ENCODE data around the gene COX5B.
"Not testable (repeated sequence)": the region's sequence is repeated elsewhere in the genome, so short reads cannot be mapped to it uniquely, and the experiment has no call there.

The COX5B gene

GRCh38 chr2:97654791-97655190, 8.9 kb downstream of the COX5B start:
- DNase-seq: no peak

GRCh38 chr2:97656129-97656755, 10.4 kb downstream of the COX5B start:
- no peak for DNase-seq

GRCh38 chr2:97656905-97657587, 11.2 kb downstream of the COX5B start:
- no peak for DNase-seq

GRCh38 chr2:97657986-97658690, 12.3 kb downstream of the COX5B start:
- DNase-seq: no peak

- DNase-seq: no peak
These were observed 12.9 kb downstream of the COX5B start for GRCh38 chr2:97658691-97659157.

- DNase-seq: no peak
These were observed 13.6 kb downstream of the COX5B start for GRCh38 chr2:97659256-97660043.

GRCh38 chr2:97660044-97660774, 14.3 kb downstream of the COX5B start:
- no peak for DNase-seq

GRCh38 chr2:97660775-97661389, 15.0 kb downstream of the COX5B start:
- DNase-seq: no peak

GRCh38 chr2:97661927-97662326, 16.1 kb downstream of the COX5B start:
- DNase-seq: no peak

GRCh38 chr2:97662386-97662894, 16.6 kb downstream of the COX5B start:
- no peak for DNase-seq

- peak; percentile 3 for DNase-seq
These were observed 17.2 kb downstream of the COX5B start for GRCh38 chr2:97662895-97663625.

- no peak for DNase-seq
These were observed 17.7 kb downstream of the COX5B start for GRCh38 chr2:97663626-97663961.

GRCh38 chr2:97663962-97664635, 18.2 kb downstream of the COX5B start, which contains the start of gene ACTR1B:
Gene ACTR1B (minus strand): TSS chr2:97664044. CDS start chr2:97663890, 154 bp downstream.
- peak; percentile 98 for DNase-seq

- DNase-seq: no peak
These were observed 18.7 kb downstream of the COX5B start for GRCh38 chr2:97664636-97664970.

- DNase-seq: no peak
These were observed 23.6 kb downstream of the COX5B start, which contains the start of gene C2orf92 for GRCh38 chr2:97669448-97669847. Gene C2orf92 (plus strand): TSS chr2:97669713. CDS start chr2:97669789, 76 bp downstream.

GRCh38 chr2:97670471-97670870, 24.6 kb downstream of the COX5B start:
- no peak for DNase-seq

- no peak for DNase-seq
These were observed 25.7 kb downstream of the COX5B start for GRCh38 chr2:97671526-97671925.

GRCh38 chr2:97672606-97673140, 26.8 kb downstream of the COX5B start:
- not testable (repeated sequence) for DNase-seq

GRCh38 chr2:97673182-97673914, 27.5 kb downstream of the COX5B start:
- DNase-seq: no peak

All from DMS153 (cell line).